Amniotic stem cell (primary cell): ENCODE results near the gene DNM3.
A peak's percentile ranks its signal among the peaks of the same experiment; 100 is the strongest.

ENCODE experiments used
- DNase-seq: peaks from one replicate; lab custom pipeline; 2025; lab: John Stamatoyannopoulos, UW

DNM3 gene

DNA sequence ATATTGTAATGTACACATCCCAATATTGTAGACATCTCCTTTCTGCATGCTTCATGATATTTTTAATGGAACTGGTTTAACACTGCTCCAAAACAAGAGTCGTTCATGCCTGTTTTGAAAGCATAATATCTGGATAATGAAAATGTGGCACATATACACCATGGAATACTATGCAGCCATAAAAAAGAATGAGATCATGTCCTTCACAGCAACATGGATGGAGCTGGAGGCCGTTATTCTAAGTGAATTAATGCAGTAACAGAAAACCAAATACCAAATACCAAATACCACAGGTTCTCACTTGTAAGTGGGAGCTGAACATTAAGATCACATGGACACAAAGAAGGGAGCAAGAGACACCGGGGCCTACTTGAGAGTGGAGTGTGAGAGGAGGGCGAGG lies 487.0 kb downstream of the DNM3 start:
- no peak for DNase-seq

DNA sequence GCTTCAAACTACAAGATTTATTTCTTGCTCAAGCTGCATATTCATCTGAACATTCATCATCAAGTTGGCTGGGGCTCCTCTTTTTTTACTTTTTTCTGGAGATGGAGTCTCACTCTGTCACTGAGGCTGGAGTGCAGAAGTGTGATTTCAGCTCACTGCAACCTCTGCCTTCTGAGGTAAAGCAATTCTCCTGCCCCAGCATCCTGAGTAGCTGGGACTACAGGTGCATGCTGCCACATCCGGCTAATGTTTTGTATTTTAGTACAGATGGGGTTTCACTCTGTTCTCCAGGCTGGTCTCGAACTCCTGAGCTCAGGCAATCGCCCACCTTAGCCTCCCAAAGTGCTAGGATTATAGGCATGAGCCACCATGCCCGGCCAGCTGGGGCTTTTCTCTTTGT lies 490.9 kb downstream of the DNM3 start:
- no peak for DNase-seq

DNA sequence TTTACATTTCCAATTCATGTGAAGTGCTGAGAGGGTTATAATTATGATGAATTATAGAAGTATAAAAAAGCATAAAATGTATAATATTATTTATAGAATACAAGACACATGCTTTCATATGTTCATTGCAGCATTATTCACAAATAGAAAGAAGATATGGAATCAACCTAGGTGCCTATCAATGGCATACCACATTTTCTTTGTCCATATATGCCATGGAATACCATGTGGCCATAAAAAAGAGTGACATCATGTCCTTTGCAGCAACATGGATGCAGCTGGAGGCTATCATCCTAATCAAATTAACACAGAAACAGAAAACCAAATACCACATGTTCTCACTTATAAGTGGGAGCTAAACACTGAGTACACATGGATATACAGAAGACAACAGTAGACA lies 494.1 kb downstream of the DNM3 start:
- DNase-seq: no peak

DNA sequence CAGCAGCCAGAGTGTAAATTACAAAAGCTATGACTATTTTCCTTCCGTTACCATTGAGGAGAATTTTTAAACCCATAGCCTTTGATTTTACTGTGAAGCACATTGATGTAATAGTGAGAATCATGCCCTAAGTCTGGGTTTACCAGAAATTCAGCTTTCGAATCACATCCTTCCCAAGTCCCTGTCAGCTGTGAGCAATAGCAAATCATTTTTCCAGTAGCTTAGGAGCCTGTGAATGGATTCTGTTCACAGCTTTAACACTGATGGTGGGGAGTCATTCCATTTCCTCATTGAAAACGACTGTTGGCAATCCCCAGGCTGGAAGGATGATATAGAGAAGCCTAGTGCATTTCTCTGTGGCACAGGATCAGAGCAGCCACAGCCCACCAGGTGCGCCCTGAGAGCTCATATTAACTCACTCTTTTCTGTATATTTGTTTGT lies 497.0 kb downstream of the DNM3 start:
- no peak for DNase-seq

DNA sequence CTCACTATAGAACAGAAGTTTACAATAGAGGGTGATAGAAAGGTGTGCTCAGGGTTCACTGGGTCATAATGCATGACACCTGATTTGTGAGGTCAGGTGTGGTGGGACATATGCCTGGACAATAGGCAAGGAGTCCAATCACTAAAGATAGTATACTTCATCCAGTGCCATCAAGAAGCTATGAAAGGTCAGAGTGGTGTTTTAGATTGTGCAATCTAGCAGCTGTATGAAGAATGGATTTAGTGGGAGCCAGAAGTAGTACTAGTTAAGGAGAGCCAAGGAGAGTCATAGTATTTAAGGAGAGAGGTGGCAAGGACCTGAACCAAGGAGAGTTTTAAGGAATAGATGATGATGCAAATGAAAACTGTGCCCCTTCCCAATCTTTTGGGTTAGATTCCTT lies 498.5 kb downstream of the DNM3 start:
- DNase-seq: no peak

DNA sequence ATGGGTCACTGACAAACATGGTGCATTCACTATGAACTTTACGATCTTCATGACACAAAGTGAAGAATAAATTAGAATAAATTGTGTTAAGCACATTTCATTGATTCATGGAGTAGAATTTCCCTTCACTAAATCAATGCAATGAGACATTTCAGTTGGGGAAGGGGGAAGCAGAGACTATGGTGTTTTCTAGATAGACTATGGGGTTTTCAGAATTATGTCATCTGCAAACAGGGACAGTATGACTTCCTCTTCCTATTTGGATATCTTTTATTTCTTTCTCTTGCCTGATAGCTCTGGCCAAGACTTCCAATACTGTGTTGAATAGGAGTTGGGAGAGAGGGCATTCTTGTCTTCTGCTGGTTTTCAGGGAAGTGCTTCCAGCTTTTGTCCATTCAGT lies 499.2 kb downstream of the DNM3 start:
- no peak for DNase-seq

DNA sequence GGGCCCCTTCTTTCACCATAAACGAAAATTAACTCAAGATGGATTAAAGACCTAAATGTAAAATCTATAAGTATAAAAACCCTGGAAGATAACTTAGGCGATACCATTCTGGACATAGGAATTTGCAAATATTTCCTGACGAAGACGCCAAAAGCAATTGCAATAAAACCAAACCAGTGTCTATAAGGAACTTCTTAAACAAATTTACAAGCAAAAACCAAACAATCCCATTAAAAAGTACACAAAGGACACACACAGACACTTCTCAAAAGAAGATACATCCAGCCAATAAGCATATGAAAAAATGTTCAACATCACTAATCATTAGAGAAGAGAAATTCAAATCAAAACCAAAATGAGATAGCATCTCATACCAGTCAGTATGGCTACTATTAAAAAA lies 500.4 kb downstream of the DNM3 start:
- DNase-seq: no peak

DNA sequence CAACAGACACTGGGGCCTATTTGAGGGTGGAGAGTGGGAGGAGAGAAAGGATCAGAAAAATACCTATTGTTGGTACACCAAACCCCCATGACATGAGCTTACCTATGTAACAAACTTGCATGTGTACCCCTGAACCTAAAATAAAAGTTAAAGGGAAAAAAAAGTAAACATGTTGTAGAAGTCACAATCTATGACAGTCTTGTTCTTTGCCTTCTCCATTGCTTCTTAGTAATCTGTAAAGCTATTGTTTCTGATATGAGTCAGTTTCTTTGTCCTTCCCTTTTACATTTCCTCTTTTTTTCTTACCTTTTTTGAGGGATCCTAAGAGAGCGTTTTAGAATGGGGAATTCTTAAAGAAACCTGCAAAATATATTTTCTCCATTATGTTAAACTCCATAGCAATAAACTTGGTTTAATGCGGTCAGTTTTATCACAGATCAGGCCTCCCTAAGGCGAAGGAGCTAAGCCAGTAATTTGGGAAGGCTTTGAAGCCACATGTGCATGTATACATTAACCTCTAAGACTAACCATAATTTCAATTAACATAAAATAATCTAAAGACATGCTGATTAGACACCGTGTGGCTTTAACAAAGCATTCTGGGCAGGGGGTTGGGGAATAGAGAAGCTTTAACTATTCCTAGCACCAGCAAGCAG lies 501.4 kb downstream of the DNM3 start:
- no peak for DNase-seq

DNA sequence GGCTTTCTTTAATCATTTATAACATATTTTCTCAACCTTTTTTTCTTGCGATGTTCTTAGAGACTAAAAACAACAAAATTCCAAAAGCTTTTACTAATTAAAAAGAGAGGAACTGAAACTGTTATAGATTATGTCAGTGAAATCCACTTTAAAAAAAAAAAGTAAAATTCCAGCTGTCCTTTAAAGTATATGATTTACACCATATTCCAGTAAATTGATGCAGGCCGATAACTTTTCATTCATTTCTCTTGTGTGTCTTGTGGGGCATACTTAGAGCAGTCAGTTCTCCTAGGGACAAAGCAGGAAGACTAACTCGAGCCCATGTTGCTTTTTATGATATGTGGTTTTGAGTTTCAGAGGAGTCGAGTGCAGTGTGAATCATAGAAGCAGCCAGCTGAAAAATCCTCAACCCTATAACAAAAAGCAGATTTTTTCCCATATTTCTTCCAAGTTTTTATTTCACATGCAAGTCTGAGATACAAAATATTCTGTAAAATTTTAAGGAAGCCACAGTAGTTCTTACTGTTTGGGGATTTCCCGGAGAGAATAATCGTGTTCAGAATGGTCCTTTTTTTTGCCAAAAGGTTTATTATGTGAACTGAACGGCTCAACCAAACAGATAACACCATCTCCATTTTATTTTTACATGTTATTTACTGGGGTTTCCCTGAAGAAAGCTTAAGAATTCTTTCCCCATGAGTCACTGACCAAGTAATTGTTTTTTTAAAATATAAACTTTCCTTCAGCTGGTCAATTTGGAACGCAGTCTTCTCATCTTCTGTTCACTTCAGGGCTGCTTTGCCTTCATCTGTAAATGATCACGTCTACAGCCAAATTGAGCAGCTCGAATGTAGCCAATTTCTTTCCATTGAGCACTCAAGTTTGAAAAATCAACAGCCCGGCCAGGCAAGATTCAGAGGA lies 502.2 kb downstream of the DNM3 start:
- DNase-seq: peak; percentile 67

DNA sequence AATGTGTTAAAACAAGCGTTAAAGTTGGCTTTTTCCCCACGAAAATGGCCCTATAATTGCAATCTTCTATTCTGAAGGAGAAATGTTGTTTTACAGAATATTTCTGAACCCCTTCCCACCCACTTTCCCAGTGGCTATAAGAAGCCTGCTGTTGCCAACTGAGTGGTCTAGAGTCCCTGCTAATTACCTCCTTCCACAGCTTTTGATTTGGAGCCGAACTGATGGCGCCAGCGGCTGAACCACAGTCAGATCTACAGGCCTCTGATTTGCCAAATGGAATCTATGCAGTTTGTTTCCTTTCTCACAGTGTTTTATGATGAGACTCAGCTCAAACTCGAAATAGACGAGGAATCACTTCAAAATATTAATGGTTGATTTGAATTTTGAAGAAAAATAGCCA lies 503.1 kb downstream of the DNM3 start:
- no peak for DNase-seq

DNA sequence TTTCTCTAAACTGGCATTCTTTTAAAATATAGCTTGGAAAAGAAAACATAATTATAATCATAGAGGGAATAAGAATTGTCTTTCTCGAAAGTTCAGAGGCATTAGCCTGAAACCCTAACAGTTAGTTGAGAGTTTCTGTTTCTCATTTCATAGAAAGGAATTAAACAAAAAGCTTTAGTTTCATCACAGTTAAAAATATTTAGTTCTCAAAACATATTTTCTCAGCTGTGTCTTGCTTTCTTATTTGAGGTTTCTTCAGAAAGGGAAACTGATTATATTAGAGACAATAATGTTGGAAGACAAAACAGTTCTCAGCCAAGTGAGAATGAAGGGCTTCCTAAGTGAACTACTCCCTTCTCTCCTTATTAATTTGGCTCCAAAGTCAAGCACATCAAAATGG lies 503.8 kb downstream of the DNM3 start:
- DNase-seq: no peak

DNA sequence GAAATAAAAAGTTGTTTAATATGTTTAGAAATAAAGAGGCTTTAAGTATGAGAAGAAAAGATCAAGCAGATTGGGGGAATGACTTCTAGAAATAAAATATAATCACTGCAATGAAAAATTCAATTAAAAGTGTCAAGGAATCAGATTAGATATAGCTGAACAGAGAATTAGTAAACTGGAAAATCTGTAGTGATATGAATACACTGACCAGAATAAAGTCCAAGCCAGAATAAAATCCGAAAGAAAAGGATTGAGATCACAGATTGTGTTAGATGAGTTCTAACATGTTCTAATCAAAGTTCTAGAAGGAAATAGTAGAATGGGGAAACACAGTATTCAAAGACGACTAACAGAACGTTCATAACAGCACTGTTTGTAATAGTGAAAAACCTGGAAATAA lies 506.1 kb downstream of the DNM3 start:
- DNase-seq: no peak

DNA sequence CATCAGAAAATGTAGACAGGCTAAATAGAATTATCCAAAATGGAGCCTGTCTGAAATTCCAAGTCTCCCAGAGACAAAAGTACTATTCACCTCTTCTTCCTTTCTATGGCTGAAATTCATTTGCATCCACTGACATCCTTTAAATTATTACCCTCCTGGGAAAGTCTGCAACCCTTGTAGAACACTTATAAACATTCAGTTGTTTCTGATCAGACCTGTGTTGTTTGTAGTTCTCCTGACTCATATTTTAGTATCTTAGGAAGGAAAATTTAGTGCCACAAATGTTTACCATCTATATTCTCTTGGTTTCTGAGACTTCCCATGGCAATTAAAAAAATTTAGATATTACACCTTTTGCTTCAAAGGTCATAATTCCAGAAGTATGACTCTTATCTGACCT lies 509.6 kb downstream of the DNM3 start:
- no peak for DNase-seq

DNA sequence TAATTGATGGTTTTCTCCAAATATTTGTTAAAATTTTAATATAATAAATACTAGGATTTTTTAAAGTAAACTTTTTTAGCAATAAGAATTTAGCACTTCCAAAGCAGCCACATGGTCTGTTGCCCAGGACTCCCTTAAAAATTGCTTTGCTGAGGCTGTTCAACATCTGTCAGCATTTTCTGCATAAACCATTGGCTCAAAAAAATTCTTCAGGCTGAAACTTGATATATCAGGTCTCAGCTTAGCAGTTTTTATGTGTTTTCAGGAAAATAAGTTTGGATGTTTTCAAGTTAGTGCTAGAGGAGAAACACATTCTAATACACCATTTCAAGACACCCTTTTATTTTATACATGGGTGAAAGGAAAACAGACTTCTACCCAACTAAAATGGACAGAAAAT lies 510.0 kb downstream of the DNM3 start:
- no peak for DNase-seq

DNA sequence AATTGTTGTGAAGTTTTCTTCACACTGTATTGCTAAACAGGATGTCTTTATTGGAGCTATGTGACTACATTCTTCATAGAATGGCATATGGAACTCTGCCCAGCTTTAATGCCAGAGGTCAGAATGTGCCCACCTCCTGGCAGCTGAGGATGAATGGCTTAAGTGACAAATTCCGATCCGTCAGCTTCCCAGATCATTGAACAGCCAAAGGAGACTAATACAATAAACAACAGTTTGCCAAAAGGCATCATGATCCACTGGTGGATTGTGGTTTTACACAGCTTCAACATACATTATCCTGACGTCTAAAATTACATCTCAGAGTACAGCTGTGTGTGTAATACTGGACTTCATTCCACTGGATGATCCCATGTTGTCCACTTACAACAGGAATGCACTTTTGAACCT lies 510.5 kb downstream of the DNM3 start:
- DNase-seq: peak; percentile 9

DNA sequence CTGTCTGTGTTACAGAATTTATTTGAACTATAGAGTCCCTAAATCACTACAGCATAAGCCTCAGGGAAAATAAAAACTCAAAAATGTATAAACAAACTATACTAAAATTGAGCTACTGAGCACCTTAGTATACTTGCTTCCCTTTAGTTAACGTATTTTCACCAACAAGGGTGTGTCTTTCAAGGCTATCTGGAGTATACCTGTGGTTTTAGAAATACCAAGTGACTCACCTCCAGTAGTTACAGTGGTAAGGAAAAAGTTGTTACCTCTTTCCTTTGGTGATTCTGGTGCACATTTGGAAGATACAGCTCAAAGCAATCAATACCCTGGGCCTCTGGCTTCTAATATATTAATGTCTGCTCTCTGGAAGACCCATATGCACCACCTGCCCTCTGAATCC lies 511.1 kb downstream of the DNM3 start:
- no peak for DNase-seq

DNA sequence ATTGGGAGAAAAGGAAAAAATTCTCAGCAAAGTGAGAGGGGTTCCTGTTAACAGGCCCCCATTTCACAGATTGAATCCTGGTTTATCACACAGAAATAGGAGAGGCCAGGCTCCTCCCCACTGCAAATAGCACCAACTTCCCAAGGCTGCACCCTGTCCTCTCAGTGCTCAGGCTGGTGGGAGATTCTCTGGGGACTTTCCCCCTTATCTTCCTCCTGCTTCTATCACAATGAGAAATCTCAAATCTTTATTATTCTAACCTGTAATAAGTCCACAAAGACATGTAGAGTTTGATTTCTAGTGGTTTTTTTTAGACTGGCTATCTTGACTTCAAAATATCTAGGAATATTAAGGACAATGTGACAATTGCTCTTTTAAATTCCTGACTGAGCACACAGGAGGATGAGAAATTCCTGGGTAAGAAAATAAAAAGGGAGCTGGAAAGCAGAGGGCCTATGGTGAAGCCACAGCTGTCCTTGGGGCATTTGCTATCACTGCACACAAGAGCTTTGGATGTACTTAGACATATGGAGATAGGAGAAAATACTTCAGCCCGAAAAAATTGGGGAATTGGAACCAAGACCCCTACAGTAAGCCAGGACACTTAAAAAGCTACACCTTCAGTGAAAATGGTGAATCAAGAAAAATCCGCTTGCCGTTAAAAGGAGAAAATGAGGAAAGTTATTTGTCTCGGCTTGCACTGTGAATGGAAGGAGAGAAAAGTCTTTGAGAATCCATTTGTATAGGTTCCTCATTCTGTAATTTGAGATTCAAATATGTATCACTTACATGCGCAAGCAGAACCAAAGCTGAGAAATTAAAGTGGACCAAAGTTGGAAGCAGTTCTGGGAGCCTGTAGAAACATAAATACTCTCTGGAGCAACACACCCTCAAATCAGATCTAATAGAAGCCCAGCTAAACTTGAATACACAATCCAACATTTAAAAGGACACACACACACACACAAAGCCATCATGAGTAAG lies 513.3 kb downstream of the DNM3 start:
- no peak for DNase-seq

DNA sequence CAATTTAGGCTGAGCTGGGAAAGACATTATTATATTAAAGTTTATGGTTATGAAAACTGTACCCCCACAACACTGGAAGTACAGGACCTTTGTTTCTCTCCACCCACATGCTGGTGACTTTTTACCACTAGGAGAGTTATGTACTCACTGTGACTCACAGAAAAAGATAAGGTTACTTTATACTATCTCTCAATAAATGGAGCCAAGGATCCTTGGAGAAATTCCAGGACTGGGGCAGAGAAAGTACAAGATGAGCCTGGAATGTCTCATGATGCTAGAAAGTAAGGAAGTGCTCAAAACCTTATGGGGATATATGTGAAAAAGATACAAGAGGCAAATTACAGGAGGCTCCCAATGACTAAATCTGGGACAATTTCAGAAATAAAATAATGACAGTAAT lies 515.3 kb downstream of the DNM3 start:
- peak; percentile 28 for DNase-seq

DNA sequence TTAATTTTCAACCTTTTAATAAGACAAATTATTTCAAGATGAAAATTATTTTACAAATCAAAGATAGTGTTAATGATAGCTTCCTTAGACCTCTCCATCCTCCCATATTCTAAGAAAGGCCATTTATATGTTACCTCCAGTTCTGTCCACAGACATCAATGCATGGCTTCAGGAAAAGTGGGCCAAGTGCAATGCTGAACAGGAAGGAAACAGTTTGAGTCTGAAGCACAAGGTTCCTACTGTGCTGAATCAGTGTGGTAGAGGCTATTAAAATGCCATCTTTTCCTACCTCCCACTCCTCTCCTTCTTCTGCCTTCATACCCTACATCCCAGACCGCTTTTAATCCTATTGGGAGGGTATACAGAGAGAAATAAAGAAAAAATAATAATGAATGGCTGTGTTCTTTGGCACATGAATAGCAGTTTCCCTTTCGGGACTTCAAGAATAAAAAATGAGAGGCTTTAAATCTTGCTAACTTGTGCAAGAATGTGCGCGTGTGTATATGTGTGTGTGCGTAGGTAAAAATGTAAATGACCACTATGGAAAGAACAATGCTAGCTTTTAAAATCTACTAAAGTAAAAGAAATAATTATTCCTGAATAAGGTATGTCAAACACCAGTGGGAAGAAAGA lies 516.6 kb downstream of the DNM3 start:
- no peak for DNase-seq

DNA sequence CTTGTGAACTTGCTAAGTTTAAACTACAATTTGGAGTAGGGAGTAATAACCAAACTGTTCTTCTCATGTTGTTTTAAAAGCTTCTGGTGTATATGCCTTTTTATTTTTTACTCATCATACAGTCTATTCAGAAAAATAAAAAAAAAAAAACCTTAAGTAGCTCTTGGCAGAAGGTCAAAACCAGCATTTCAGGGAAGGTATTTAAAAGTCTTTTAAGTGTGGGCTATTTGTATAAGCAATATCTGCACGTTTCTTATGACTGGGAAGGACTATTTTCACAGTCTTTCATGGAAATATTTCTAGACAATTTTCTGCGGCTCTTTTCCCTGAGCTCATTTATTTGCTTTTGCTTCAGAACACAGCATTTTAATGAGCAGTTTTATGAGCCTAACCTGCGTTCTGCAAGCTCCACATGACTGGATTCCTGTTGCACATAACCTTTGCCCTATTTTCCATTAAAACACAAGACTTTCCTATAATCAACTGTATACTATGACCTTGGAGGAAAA lies 518.2 kb downstream of the DNM3 start:
- no peak for DNase-seq

DNA sequence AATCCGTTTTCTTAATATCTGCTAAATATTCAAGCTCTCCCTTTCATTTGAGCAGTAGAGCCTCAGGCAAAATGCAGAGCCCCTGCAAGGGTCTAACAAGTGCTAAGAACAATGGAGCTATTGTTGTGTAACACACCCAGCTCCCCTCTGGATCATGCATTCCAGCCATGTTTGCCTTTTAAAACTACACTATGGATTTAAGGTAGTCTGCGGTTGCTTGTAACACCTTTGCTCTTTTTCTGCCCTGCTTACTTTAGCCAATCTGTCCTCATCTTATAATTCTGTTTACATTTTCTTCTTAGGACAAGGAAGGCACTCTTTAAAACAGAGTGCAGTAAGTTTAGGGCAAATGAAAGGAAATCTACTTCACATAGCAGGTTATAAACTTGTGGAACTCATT lies 519.2 kb downstream of the DNM3 start:
- DNase-seq: no peak

DNA sequence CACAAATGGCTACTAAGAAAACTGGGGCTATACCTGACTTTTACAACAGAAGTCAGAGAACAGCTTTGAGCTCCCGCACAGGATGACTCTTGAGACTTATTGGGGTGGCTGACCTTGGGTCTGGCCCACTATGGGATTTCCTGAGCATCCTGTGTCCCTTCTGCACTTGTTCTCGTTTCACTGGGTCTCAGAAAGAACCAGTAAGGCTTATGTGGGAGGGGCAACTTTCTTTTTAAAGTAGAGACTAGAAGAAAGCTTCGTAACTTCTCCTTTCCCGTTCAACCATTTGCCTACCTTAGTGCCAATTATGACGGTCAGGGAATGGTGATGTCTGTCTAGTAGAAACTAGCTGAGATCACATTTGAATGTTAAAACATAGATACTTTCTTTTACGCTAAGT lies 519.7 kb downstream of the DNM3 start:
- no peak for DNase-seq
